ENCODE data around the gene STRADB. TPM values are rescaled to one million over a fixed set of nuclear protein-coding genes. Genes with fewer than 3 reads are reported as not detected.

Gene STRADB
- total and polyA plus RNA-seq, 2 of the 4 experiments (the other 2 are of a cell fraction): 14.9 to 31.5 TPM

DNA sequence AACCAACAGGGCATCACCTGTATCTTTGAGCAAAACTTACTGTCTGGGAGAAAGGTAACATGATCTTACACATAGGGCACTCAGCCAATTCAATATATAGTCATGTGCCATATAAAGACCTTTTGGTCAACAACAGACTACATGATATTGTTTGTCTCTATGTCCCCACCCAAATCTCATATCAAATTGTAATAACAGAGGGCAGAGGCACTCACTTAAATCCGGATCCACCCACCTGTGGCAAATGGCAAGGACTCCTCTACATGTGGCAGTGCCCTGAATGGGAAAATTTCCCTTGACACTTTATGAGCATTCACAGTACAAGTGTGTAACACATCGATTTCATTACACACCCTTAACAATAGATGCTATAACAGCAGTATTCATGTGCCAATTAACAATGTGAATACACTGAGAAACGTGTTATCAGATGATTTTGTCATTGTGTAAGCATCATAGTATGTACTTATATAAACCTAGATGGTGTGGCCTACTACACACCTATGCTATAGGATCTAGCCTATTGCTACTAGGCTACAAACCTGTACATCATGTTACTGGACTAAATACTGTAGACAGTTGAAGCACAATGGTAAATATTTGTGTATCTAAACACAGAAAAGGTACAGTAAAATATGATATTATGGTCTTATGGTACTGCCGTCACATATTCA lies 64.2 kb downstream of the STRADB start:
- Histone ChIP-seq H2BK120ac (ENCODE audit: low read depth, low read length) (no peak overlapping the region), H3K36me3 (ENCODE audit: control insufficient read depth, insufficient read depth, low read length) (no peaks in the 10 kb centered on the region), H4K5ac (ENCODE audit: low read depth, low read length) (no peak overlapping the region), H3K79me1 (ENCODE audit: low read depth in 1 of 2, low read length in 2 of 2) (no peaks in the 10 kb centered on the region), H3K4ac (ENCODE audit: low read depth, low read length) (no peak overlapping the region), H2BK5ac (ENCODE audit: low read depth, low read length, poor library complexity, severe bottlenecking) (no peak overlapping the region), H2AK9ac (replicated peaks; ENCODE audit: low read depth, low read length, poor library complexity) (no peak overlapping the region), H3K9ac (ENCODE audit: low read depth, low read length) (no peak overlapping the region), H3K4me2 (ENCODE audit: low read depth, low read length) (no peak overlapping the region), H2AFZ (replicated peaks; ENCODE audit: low read length, poor library complexity) (no peak overlapping the region), H4K8ac (ENCODE audit: low read depth in 2 of 2, low read length in 2 of 2) (no peak overlapping the region), H3K27me3 (ENCODE audit: control insufficient read depth, insufficient read depth, low read length) (no peaks in the 10 kb centered on the region), H2BK15ac (ENCODE audit: low read depth, low read length) (no peak overlapping the region), H3K9me3 (ENCODE audit: control insufficient read depth, insufficient read depth, low read length) (peaks cover 2% of the 10 kb centered on the region; the same call in 1 of the 2 replicates), H3K23ac (ENCODE audit: low read depth, low read length) (no peak overlapping the region), H3K27ac (ENCODE audit: insufficient read depth, low read length) (no peak overlapping the region), H2AK5ac (ENCODE audit: low read depth, low read length) (no peak overlapping the region), H3K18ac (ENCODE audit: low read depth, low read length) (no peak overlapping the region), H3K9me1 (ENCODE audit: insufficient read depth, low read length) (peaks cover 3% of the 10 kb centered on the region; the same call in 1 of the 2 replicates), H4K91ac (ENCODE audit: insufficient read depth, low read depth, low read length) (no peak overlapping the region), H3K56ac (ENCODE audit: extremely low read depth, insufficient read depth, low read length) (no peak overlapping the region), H3K14ac (replicated peaks; ENCODE audit: low read depth, low read length) (no peak overlapping the region), H4K20me1 (ENCODE audit: insufficient read depth, low read length) (no peaks in the 10 kb centered on the region), H3K4me3 (ENCODE audit: insufficient read depth, low read depth, low read length) (no peak overlapping the region), H3K4me1 (ENCODE audit: control insufficient read depth, insufficient read depth, low read length) (peaks cover 2% of the 10 kb centered on the region), H2BK20ac (ENCODE audit: low read depth, low read length) (no peak overlapping the region)
- in situ Hi-C loops (cut with MboI; ENCODE audit: low sequenced_read_pairs) (no loop called here), intact Hi-C loops (cut with micrococcal nuclease) (no loop called here), dilution Hi-C loops (cut with HindIII; ENCODE audit: low sequenced_read_pairs, unreplicated experiment) (no loop called here)
- CTCF ChIA-PET: no interaction called here
- 100% methylated on average over 1 of the region's 4 CpGs; no CpG with 5 or more reads in 1 of the 2 experiments for WGBS, 2 experiments (ENCODE audit: extremely low coverage in 2 of 2, insufficient read length in 1 of 2)
- DNase-seq (no peak), ATAC-seq (ENCODE audit: low read depth) (no peak)
- no peak for TF ChIP-seq MAZ (IDR thresholded peaks at IDR 0.05; ENCODE audit: borderline replicate concordance, low read depth, low read length)
- POLR2A ChIA-PET (ENCODE audit: unreplicated experiment): no interaction called here
- no TSS peak for BruUV-seq (replicated peaks)
